HG03565 (cell line): ENCODE data around the gene TSPAN17.

Experiments
- ATAC-seq: cut with Tn5 transposase; IDR thresholded peaks from one replicate; pipeline ENCODE4 v1.9.1; 2021; ENCODE audit warnings: mild to moderate bottlenecking, moderate library complexity; ENCODE audit not compliant: unreplicated experiment

TSPAN17 gene

DNA sequence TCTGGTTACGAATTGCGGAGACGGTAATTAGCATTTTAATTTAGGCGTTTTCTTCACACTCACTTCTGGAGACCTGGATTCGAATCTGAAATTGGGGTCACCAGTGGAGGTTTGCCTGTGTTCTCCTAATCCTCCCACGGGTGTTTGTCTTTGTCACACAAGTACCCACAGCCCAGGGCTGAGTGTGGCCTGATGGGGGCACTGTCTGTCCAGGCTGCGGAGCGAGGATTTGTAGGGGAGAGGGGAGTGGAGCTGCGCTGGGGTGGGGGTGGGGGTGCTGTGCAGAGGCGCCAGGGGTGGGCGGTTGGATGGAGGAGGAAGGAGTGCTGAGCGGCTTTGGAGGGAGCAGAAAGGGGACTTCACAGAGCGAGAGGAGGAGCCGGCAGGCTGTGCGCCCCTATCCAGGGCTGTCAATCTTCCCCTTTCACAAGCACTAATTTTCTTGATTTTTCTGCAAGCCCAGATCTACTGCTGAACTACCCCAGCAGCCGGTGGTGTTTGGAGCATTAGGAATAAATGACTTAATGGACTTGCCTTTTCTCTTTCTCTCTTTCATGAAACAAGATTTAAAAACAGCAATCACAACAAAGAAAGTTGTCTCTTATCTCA lies 53.1 kb downstream of the TSPAN17 start:
- ATAC-seq, result no peak

DNA sequence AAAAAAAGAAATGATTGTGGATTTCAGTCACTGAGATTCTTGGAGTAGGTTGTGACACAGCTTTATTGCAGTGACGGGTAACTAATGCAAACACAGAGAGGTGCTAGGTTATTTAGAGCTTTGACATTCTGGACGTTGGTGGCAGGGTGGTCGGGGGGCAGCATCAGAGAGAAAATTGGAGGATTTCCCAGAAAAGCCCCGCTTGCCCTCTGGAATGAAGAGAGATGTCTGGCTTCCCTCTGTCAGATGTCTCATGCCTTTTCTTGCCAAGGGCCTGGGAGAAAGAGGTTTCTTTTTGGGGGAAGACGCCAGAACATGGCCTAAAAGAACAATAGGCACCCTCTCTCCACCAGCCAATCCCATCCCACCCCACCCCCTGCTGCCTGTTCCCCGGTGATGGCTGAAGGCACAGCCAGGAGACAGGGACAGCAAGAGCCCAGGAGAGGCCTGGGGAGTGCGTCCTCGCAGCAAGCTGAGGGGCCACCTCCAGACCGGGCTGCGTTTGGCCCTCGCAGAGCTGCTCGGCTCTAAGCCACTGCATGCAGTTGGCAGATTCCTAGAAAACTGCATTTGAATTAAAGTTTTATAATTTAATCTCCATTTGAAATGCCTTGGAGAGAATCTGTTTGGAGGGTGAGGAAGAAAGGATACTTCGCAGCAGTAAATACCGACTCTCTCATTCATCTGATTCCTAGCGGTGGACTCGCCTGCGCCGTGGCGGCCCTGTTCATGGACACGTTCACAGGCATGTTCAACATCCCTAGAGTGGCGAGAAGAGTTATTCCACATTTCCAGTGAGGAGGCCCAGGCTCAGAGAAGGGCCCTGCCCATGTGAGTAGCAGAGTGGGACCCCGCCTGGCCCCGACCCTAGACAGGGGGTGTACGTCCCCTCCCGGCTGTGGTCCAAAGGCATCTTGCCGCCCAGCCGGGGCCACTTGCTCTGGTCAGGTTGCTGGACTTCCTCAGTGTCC lies 55.7 kb downstream of the TSPAN17 start:
- ATAC-seq, result no peak

DNA sequence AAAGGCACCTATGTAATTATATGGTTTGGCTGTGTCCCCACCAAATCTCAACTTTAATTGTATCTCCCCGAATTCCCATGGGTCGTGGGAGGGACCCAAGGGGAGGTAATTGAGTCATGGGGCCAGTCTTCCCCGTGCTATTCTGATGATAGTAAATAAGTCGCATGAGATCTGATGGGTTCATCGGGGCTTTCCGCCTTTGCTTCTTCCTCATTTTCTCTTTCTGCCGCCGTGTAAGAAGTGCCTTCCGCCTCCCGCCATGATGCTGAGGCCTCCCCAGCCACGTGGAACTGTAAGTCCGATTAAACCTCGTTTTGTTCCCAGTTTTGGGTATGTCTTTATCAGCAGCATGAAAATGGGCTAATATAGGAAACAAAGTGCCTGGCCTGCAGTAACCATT lies 56.6 kb downstream of the TSPAN17 start:
- ATAC-seq, result no peak

DNA sequence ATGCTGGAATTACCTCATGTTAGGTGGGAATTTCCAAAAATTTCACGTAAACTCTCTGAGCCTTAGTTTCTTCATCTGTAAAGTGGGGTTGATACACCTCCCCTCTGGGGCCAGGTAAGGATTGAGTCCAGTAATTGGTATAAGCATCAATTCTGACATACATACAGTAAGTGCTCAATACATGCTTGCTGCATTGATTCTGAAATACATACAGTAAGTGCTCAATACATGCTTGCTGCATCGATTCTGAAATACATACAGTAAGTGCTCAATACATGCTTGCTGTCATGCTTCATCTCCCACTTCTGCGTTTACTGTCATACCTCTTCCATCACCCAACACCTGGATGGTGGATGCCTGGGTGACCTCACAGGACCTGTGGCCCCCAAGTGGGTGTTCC lies 57.1 kb downstream of the TSPAN17 start:
- ATAC-seq, result no peak

DNA sequence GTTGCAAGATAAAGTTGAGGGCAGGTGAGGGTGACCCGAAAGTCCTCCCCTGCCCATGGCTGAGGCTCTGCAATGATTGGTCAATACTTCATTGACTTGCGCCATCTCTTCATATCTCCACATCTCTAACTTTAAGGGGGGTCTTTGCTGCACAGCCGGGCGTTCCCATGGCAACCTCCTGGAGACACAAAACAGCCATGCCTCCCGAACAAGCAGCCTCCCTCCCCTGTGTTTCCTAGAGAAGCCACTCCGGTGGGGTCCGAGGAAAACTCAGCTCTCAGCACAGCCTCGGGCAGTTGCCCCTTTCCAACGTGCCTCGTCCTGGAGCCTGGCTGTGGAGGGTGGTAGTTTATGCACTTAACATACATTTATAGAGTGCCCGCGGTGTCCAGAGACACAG lies 57.5 kb downstream of the TSPAN17 start:
- no peak for ATAC-seq
